Fibroblast of the aortic adventitia (primary cell): ENCODE measurements around the gene TWF2. TPM values are rescaled to one million over a fixed set of nuclear protein-coding genes. Genes with fewer than 3 reads are reported as not detected.

ENCODE experiments used
- DNase-seq: peaks from one replicate; pipeline ENCODE4 v3.0.0-alpha.2; 2010; ENCODE audit warnings: low read depth
- H3K4me3 ChIP-seq: 2 replicates; pipeline ENCODE4 v1.5.1; 2011; ENCODE audit warnings: low read depth, mild to moderate bottlenecking, control low read depth, low read length, moderate library complexity
- CTCF ChIP-seq: IDR thresholded peaks from 2 replicates; pipeline ENCODE4 v1.5.1; 2011; ENCODE audit warnings: mild to moderate bottlenecking, low read length, control low read depth, inconsistent platforms; ENCODE audit not compliant: insufficient read depth
- total RNA-seq: library from RNA; depleted of rRNA; stranded (reverse); fragments of >200 nt; gene quantifications from 2 replicates; pipeline ENCODE4 v1.2.3, GENCODE V29; 2012; ENCODE audit warnings: low replicate concordance

The TWF2 gene
- total RNA-seq, 1 donor = 109 TPM

- H3K4me3 ChIP-seq = peak within 1 kb of the TSS; percentile 73
- peak; percentile 40 for DNase-seq
- no peak for TF ChIP-seq CTCF
Observed at GRCh38 chr3:52245322-52246263, 6.6 kb upstream of the TWF2 start, which contains the start of gene PPM1M. Gene PPM1M, plus strand, starts transcription at chr3:52245759. Its CDS starts 66 bp downstream, at chr3:52245825.

- H3K4me3 ChIP-seq = no peak overlapping the region
- no peak for TF ChIP-seq CTCF
- peak; percentile 38 for DNase-seq
Observed at GRCh38 chr3:52243791-52244628, 5.1 kb upstream of the TWF2 start.

- TF ChIP-seq CTCF = no peak
- DNase-seq = no peak
- no peak overlapping the region for H3K4me3 ChIP-seq
Observed at GRCh38 chr3:52242039-52242438, 3.1 kb upstream of the TWF2 start.

GRCh38 chr3:52240886-52241370 is 2.0 kb upstream of the TWF2 start:
- DNase-seq = no peak
- H3K4me3 ChIP-seq = no peak overlapping the region
- no peak for TF ChIP-seq CTCF

GRCh38 chr3:52240059-52240885 is 1.3 kb upstream of the TWF2 start:
- no peak for TF ChIP-seq CTCF
- peak; percentile 97 for DNase-seq
- peak overlapping the region; percentile 78 for H3K4me3 ChIP-seq

- TF ChIP-seq CTCF = no peak
- no peak for DNase-seq
- H3K4me3 ChIP-seq = peak overlapping the region; percentile 78
Observed at GRCh38 chr3:52238193-52238760, 681 bp downstream of the TWF2 start.
